SK-N-SH treated with all-trans-retinoic acid at 6 μM for 48 hours (cell line): ENCODE data around the gene CCN5.

Source experiments
- RARB ChIP-seq: fragments of 250-450 bp; sonication (Bioruptor Pico); IDR thresholded peaks from 2 replicates; pipeline ENCODE4 v1.8.0; 2021; ENCODE audit warnings: mild to moderate bottlenecking, moderate library complexity
- ZC3H10 ChIP-seq: fragments of 250-450 bp; sonication (Bioruptor Pico); IDR thresholded peaks from 2 replicates; pipeline ENCODE4 v1.5.1; 2021; ENCODE audit warnings: mild to moderate bottlenecking, moderate library complexity
- ZNF8 ChIP-seq: fragments of 450-650 bp; formaldehyde crosslinking; IDR thresholded peaks from 2 replicates; pipeline ENCODE4 v1.5.0; 2020; ENCODE audit warnings: mild to moderate bottlenecking, moderate library complexity

- TF ChIP-seq ZC3H10 (CRISPR knock-in tag) (no peak), ZNF8 (CRISPR knock-in tag) (no peak), RARB (CRISPR knock-in tag) (no peak)
Measured at GRCh38 chr20:44689809-44690208, 25.4 kb upstream of the CCN5 start.
